HG03342 (cell line): ENCODE measurements around the gene WDFY3.

Source experiments
- ATAC-seq: cut with Tn5 transposase; IDR thresholded peaks from one replicate; pipeline ENCODE4 v1.9.1; 2021; ENCODE audit warnings: mild to moderate bottlenecking, moderate library complexity; ENCODE audit not compliant: unreplicated experiment

WDFY3 gene

GRCh38 chr4:84908876-84909275, 57.6 kb downstream of the WDFY3 start:
- no peak for ATAC-seq

GRCh38 chr4:84907145-84907544, 59.3 kb downstream of the WDFY3 start:
- no peak for ATAC-seq

GRCh38 chr4:84905646-84906045, 60.8 kb downstream of the WDFY3 start:
- no peak for ATAC-seq

- no peak for ATAC-seq
These were observed 64.7 kb downstream of the WDFY3 start for GRCh38 chr4:84901740-84902281.

GRCh38 chr4:84901173-84901572, 65.3 kb downstream of the WDFY3 start:
- no peak for ATAC-seq

GRCh38 chr4:84899616-84900015, 66.9 kb downstream of the WDFY3 start:
- no peak for ATAC-seq

- ATAC-seq, result no peak
These were observed 69.0 kb downstream of the WDFY3 start for GRCh38 chr4:84897516-84897915.

GRCh38 chr4:84895283-84895682, 71.2 kb downstream of the WDFY3 start:
- ATAC-seq, result no peak

GRCh38 chr4:84894621-84895020, 71.9 kb downstream of the WDFY3 start:
- no peak for ATAC-seq

- ATAC-seq, result no peak
These were observed 73.5 kb downstream of the WDFY3 start for GRCh38 chr4:84892950-84893349.

- no peak for ATAC-seq
These were observed 78.7 kb downstream of the WDFY3 start for GRCh38 chr4:84887824-84888223.

GRCh38 chr4:84879651-84880200, 86.8 kb downstream of the WDFY3 start:
- ATAC-seq, result no peak

- no peak for ATAC-seq
These were observed 87.9 kb downstream of the WDFY3 start for GRCh38 chr4:84878546-84878945.

- no peak for ATAC-seq
These were observed 88.4 kb downstream of the WDFY3 start for GRCh38 chr4:84878090-84878489.

- ATAC-seq, result no peak
These were observed 89.2 kb downstream of the WDFY3 start for GRCh38 chr4:84877051-84877833.

- no peak for ATAC-seq
These were observed 90.7 kb downstream of the WDFY3 start for GRCh38 chr4:84875636-84876371.

- no peak for ATAC-seq
These were observed 91.9 kb downstream of the WDFY3 start for GRCh38 chr4:84874619-84875018.

- no peak for ATAC-seq
These were observed 95.9 kb downstream of the WDFY3 start for GRCh38 chr4:84870398-84871163.

GRCh38 chr4:84866295-84866694, 100.2 kb downstream of the WDFY3 start:
- no peak for ATAC-seq

- no peak for ATAC-seq
These were observed 100.9 kb downstream of the WDFY3 start for GRCh38 chr4:84865600-84865999.

GRCh38 chr4:84862064-84862463, 104.4 kb downstream of the WDFY3 start:
- no peak for ATAC-seq
